ENCODE data around the gene CLHC1.
"Not testable (repeated sequence)": the region's sequence is repeated elsewhere in the genome, so short reads cannot be mapped to it uniquely, and the experiment has no call there.

CLHC1 gene

GRCh38 chr2:55152475-55153412 lies 79.3 kb downstream of the CLHC1 start:
- no peak for DNase-seq

- no peak for DNase-seq
Measured at GRCh38 chr2:55151733-55152433, 80.2 kb downstream of the CLHC1 start.

DNA sequence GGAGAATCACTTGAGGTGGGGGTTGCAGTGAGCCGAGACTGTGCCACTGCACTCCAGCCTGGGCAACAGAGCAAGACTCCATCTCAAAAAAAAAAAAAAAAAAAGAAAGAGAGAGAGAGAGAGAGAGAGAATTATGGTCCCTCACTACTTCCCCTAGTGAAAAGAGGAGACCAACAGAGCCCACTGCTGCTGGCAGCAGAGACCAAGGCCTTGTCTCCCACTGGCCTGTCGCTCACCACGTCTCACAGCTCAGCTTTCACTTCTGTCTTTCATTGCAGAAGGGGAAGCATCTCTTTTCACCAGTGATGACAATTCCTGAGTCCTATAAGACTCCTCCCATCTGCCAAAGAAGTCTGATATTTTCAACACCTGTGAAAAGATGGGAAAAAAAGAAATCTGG lies 81.3 kb downstream of the CLHC1 start:
- no peak for DNase-seq

DNA sequence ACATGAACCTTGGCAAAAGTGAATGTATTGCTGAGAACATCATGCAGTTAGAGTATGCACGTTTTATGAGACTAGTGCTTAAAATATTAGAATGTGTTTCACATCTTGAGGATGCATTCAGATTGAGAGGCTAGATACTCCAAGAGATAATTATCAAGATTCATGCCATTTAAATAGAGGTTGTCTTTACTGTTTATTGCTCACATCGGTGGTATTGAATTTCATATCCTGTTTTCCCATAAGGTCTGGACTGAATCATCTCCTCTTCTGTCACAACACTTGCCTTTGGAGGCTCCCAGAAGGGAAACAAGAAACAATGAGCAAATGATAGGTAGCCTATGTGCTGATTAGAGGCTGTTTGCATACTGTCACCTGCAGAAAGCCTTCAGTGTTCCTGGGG lies 83.8 kb downstream of the CLHC1 start:
- DNase-seq = no peak

GRCh38 chr2:55147531-55147930 lies 84.6 kb downstream of the CLHC1 start:
- DNase-seq = no peak

GRCh38 chr2:55147041-55147440 lies 85.1 kb downstream of the CLHC1 start:
- no peak for DNase-seq

GRCh38 chr2:55146263-55146662 lies 85.8 kb downstream of the CLHC1 start:
- DNase-seq = no peak

DNA sequence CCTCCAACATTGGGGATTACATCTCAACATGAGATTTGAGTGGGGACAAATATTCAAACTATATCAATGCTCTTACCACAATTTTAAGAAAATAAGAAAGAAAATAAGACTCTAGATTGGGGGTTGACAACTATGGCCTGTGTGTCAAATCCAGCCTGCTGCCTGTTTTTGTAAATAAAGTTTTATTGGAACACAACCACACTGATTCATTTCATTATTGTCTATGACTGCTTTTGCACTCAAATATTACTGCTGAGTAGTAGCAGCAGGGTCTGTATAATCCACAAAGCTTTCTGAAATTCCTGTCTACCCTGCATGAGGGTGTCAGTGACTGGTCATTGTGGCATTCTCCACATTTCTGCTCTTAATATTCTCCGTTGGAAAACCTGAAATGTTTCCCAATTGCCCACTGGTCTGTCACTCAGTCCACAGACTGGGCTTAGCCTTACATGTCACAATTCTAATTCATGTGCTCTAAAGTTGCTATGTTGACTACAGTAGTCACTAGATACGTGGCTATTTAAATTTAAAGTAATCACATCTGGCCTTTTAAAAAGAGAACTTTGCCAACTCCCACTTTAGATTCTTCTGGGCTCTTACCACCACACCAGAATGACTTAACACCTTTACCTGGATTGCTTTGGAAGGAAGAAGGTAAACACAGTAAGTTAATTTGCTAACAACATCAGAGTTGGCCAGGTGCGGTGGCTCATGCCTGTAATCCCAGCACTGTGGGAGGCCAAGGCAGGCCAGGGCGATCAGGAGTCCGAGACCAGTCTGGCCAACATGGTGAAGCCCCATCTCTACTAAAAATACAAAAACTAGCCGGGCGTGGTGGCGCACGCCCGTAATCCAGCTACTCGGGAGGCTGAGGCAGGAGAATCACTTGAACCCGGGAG lies 86.9 kb downstream of the CLHC1 start:
- no peak for DNase-seq

DNA sequence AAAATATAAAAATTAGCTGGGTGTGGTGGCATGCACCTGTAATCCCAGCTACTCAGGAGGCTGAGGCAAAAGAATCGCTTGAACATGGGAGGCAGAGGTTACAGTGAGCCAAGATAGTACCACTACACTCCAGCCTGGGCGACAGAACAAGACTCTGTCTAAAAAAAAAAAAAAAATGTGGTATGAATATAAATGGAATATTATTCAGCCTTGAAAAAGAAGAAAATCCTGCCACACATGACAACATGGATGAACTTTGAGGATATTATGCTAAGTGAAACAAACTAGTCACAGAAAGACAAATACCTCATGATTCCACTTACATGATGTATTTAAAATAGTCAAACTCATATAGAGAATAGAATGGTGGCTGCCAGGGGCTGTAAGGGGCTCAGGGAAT lies 88.4 kb downstream of the CLHC1 start:
- DNase-seq = not testable (repeated sequence)

DNA sequence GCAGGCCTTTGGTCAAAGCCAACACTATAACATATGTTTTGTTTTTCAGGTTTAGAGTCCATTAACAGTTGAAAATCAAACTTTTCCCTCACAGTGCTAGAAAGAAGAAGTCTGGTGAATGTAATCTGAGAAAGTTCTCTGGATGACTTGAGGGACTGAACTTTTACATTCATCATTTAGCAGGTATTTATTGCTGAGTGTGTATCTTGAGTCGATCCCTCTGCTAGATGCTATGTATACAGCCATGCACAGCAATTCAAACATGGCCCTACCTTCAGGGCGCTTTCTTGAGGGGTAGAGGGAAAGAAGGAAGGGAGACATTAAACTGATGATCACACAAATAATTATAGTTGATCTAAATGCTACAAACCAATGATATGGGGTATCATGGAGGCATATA lies 89.6 kb downstream of the CLHC1 start:
- DNase-seq = no peak

DNA sequence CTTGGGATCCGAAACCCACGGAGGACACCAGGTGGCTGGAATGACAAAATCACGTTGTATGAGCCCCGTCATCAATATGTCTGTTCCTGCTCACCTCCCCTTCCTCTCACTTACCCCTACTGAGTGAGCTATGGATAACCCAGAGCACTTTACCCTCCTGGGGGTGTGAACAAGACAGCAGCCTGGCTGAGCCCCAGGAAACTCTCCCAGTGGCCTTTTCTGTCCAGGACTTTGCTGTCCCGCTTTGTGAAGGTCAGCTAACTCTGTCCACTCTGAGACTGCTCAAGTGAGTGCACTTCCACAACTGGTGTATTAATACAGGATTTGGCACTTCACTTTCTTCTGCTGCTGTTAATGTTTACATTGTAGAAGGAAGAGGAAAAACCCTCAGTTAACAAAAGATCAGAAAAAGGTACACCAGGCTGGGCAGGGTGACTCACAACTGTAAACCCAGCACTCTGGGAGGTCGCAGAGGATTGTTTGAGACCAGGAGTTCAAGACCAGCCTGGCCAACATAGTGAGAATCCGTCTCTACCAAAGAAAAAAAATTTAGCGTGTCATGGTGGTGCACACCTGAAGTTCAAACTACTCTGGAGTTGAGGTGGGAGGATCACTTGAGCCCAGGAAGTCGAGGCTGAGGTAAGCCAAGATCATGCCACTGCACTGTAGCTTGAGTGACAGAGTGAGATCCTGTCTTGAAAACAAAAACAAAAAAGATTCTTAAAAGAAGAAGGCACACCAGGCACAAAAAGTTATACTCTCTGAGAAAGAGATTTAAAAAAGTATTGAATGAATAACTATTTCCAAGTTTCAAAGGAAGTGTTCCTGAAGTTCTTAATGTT lies 90.3 kb downstream of the CLHC1 start:
- no peak for DNase-seq

- DNase-seq = no peak
Measured at GRCh38 chr2:55140316-55141219, 91.5 kb downstream of the CLHC1 start.

- no peak for DNase-seq
Measured at GRCh38 chr2:55139305-55139704, 92.8 kb downstream of the CLHC1 start.

DNA sequence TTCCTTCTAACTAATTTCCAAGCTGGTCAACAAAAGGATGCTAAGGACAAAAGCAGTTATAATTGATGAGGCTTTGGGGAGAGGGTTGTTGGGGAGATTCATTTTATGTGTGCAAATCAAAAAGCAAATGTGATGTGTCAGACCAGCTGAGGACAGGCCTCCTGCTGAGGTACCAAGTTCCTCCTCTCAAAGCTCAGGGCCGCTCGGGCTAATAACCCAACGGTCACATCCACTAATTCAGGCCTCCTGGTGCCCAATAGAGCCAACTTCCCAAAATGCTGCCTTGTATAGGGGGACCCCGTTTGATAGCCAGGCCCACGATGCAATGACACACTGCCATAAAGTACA lies 93.2 kb downstream of the CLHC1 start:
- no peak for DNase-seq

- DNase-seq = no peak
Measured at GRCh38 chr2:55138014-55138881, 93.8 kb downstream of the CLHC1 start.

- no peak for DNase-seq
Measured at GRCh38 chr2:55137024-55137958, 94.8 kb downstream of the CLHC1 start.

GRCh38 chr2:55136138-55136541 lies 96.0 kb downstream of the CLHC1 start:
- DNase-seq = no peak

GRCh38 chr2:55135491-55135890 lies 96.6 kb downstream of the CLHC1 start:
- DNase-seq = no peak

GRCh38 chr2:55134316-55134706 lies 97.8 kb downstream of the CLHC1 start:
- DNase-seq = no peak

All from NCI-H1092 (cell line).